NOMO-1 treated with DMSO at 0.1 percent for 48 hours (cell line): ENCODE measurements around the gene HECW1.
"Not testable (repeated sequence)": the region's sequence is repeated elsewhere in the genome, so short reads cannot be mapped to it uniquely, and the experiment has no call there.

Experiments used
- DNase-seq: peaks from one replicate; lab custom pipeline; 2025; ENCODE audit not compliant: unreplicated experiment; lab: John Stamatoyannopoulos, UW

The HECW1 gene

GRCh38 chr7:43590862-43591557 is 478.6 kb downstream of the HECW1 start:
- peak; percentile 54 for DNase-seq

DNA sequence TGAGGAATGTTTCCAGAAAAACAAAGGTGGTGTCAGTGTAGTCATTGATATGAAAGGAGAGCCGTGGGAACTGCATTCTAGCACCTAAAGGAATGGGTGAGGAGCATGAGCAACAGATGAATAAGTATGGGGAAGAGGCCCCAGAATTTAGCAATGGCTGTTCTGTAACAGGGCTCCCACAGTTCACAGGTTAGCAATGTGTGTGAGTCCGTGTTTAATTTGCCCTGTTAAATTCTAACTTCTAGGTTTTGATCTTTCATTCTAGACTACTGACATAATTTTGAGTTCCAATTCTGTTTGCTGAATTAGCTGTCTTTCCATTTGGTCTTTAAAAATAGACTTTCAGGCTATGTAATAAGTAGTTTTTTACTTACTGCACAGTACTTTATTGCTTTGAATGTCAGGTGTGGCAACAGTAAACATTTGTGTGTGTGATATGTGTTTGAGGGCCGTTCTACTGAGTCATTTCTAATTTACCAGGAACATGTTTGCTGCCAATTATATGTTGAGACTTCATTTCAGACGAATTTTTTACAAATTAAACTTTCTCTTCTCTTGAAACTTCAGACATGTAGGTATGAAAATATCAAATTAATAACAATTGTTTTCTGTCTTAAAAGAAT is 479.2 kb downstream of the HECW1 start:
- DNase-seq: no peak

GRCh38 chr7:43592326-43592725 is 479.9 kb downstream of the HECW1 start:
- no peak for DNase-seq

GRCh38 chr7:43593010-43593409 is 480.6 kb downstream of the HECW1 start:
- no peak for DNase-seq

DNA sequence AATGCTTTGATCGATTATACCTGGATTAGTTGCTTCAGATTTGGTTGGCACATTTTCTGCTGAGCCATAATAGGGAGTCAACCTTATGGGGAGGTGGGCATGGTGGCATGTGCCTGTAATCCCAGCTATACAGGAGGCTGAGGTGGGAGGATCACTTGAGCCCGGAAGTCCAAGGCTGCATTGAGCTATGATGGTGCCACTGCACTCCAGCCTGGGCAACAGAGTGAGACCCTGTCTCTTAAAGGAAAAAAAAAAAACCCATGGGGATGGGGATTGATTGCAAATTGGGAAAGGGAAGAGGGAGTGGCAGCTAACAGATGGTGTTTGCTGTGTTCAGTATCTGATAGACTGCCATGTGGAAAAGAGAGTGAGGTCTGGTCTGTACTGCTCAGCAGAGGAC is 481.6 kb downstream of the HECW1 start:
- no peak for DNase-seq

GRCh38 chr7:43596426-43596825 is 484.0 kb downstream of the HECW1 start:
- not testable (repeated sequence) for DNase-seq

DNA sequence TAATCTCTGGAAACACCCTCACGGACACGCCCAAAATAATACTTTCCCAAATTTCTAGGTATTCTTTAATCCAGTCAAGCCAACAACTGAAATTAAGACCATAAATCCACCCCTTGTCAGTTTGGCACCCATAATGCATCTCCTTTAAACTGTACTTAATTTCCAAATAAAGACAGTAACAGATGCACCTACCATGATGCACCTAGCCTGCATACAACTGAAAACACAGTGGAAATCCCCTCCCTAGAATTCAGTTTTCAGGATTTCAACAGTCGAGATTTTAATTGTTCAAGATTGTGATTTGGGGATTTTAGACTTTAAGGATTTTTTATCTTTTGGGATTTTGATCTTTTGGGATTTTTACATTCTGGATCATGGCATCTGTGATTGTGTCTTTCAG is 487.6 kb downstream of the HECW1 start:
- DNase-seq: no peak

GRCh38 chr7:43602256-43602655 is 489.8 kb downstream of the HECW1 start:
- no peak for DNase-seq

DNA sequence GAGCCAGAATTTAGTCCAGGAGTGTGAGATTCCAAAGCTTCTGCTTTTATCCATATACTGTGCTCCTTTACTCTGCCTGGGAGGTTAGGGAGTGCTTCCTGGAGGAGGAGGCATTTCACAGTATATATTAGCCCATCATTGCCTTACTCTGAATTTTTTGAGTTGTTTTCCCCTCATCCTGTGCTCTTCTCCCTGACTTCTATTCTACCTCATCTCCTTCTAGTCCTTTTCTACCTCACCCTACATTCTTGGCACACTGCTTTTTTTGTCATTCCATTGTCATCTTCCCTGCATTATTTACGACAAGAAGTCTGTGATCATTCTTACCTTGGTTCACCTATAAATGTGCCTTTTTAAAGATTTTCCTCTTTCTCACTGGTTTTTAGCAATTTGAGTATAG is 491.8 kb downstream of the HECW1 start:
- DNase-seq: no peak

DNA sequence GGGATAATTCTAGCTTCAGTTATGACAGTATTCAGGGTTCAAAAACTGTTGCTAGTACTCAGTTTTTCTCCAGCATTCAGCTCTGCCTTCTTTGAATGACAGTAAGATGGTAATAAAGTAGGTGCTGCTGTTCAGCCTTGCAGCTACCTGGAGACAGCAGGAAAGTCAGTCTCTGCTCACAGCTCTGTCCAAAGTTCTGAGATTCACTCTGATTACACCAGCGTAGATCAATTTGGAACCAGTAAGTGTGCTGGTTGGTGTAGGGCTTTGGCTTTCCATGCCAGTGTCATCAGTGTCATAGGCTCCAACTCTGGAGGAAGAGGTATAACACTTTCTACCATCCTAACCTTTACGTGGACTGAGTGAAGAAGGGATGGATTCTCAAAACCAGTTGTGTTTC is 496.6 kb downstream of the HECW1 start:
- DNase-seq: no peak

- no peak for DNase-seq
Measured at GRCh38 chr7:43612128-43612527, 499.7 kb downstream of the HECW1 start.

DNA sequence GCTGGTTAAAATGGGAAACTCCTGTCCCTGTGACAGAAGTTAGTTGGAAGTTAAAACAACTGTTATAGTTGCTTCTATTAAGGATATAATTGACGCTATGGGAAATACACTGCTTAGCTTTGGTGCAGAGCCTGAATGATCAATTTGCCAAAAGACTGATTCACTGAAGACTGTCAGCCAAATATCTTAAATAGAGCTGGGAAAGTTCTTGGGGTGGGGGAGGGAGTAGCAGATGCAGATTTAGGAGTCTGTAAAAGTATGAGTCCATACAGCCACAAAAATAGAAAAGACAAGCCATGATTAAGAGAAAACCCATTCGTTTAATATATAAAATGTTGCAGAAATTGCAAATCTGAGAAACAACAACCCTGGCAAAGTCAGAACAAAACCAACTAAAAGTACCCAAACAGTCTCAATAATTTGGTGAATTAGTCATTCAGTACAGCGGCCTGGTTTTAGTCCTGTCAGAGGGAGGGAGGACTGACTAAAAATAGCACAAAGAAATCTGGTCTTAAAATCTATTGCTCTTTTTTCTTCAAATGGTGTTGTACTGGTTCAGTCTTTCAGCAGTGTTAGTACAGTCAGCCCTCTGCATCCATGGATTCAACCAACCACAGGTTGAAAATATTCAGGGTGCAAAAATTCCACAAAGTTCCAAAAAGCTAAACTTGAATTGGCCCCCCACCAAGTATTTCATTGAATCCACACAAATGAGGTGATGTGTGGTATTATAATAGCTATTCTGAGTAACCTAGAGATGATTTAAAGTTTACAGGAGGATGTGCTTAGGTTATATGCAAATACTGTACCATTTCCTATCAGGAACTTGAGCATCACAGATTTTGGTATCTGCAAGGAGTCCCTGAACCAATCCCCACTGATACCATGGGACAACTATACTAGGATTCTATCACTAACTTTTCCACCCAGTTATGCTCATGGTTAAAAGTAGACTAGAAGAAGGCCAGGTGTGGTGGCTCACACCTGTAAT is 500.4 kb downstream of the HECW1 start:
- no peak for DNase-seq
